Measurements from ENCODE around the gene PIEZO2.
"Not testable (repeated sequence)": the region's sequence is repeated elsewhere in the genome, so short reads cannot be mapped to it uniquely, and the experiment has no call there.

PIEZO2 gene

GRCh38 chr18:10847408-10847790 is 302.0 kb downstream of the PIEZO2 start:
- Histone ChIP-seq H3K36me3 (ENCODE audit: insufficient read depth, low read length) (no peaks in the 10 kb centered on the region), H3K9me2 (replicated peaks; ENCODE audit: low read depth, low read length) (no peaks in the 10 kb centered on the region), H3K27me3 (ENCODE audit: insufficient read depth, low read length, poor library complexity, severe bottlenecking) (no peaks in the 10 kb centered on the region), H3K4me3 (ENCODE audit: low read length, poor library complexity, severe bottlenecking) (no peak overlapping the region), H3K9me3 (ENCODE audit: insufficient read depth, low read depth, low read length) (peaks cover 5% of the 10 kb centered on the region; the same call in 1 of the 2 replicates), H4K20me1 (ENCODE audit: insufficient read depth, low read length, poor library complexity, severe bottlenecking) (no peaks in the 10 kb centered on the region), H3K79me2 (ENCODE audit: insufficient read depth, low read length) (no peaks in the 10 kb centered on the region), H3F3A (ENCODE audit: low read depth) (no peaks in the 10 kb centered on the region), H3K4me1 (ENCODE audit: insufficient read depth, low read length, poor library complexity, severe bottlenecking) (peaks cover 17% of the 10 kb centered on the region), H3K4me2 (ENCODE audit: low read depth, low read length, poor library complexity, severe bottlenecking) (no peak overlapping the region), H3K9ac (ENCODE audit: low read depth, low read length, poor library complexity, severe bottlenecking) (no peak overlapping the region), H2AFZ (ENCODE audit: low read length) (no peak overlapping the region)
- no peak for TF ChIP-seq EZH2phosphoT487 (IDR thresholded peaks at IDR 0.05; ENCODE audit: borderline replicate concordance)
- TF ChIP-seq CTCF (conservative IDR thresholded peaks at IDR 0.05; ENCODE audit: low read length): no peak

- Histone ChIP-seq H3K36me3 (ENCODE audit: insufficient read depth, low read length) (no peaks in the 10 kb centered on the region), H2AFZ (ENCODE audit: low read length) (no peak overlapping the region)
Measured at GRCh38 chr18:10846657-10847407, 302.5 kb downstream of the PIEZO2 start.

GRCh38 chr18:10846035-10846434 is 303.3 kb downstream of the PIEZO2 start:
- not testable (repeated sequence) for H3K4me2 ChIP-seq (ENCODE audit: low read depth, low read length, poor library complexity, severe bottlenecking); H3K9me2 ChIP-seq (replicated peaks; ENCODE audit: low read depth, low read length); H3K4me1 ChIP-seq (ENCODE audit: insufficient read depth, low read length, poor library complexity, severe bottlenecking); H3F3A ChIP-seq (ENCODE audit: low read depth); H3K4me3 ChIP-seq (ENCODE audit: low read length, poor library complexity, severe bottlenecking); H3K79me2 ChIP-seq (ENCODE audit: insufficient read depth, low read length); H4K20me1 ChIP-seq (ENCODE audit: insufficient read depth, low read length, poor library complexity, severe bottlenecking); H2AFZ ChIP-seq (ENCODE audit: low read length); H3K9ac ChIP-seq (ENCODE audit: low read depth, low read length, poor library complexity, severe bottlenecking); H3K27me3 ChIP-seq (ENCODE audit: insufficient read depth, low read length, poor library complexity, severe bottlenecking); H3K36me3 ChIP-seq (ENCODE audit: insufficient read depth, low read length); H3K9me3 ChIP-seq (ENCODE audit: insufficient read depth, low read depth, low read length)

More at GRCh38 chr18:10846657-10847407, 302.5 kb downstream of the PIEZO2 start:
- no peak for TF ChIP-seq EZH2phosphoT487 (IDR thresholded peaks at IDR 0.05; ENCODE audit: borderline replicate concordance)
- no peak for TF ChIP-seq CTCF (conservative IDR thresholded peaks at IDR 0.05; ENCODE audit: low read length)
- Histone ChIP-seq H3K4me1 (ENCODE audit: insufficient read depth, low read length, poor library complexity, severe bottlenecking) (peaks cover 11% of the 10 kb centered on the region), H3K4me2 (ENCODE audit: low read depth, low read length, poor library complexity, severe bottlenecking) (no peak overlapping the region), H3F3A (ENCODE audit: low read depth) (no peaks in the 10 kb centered on the region), H4K20me1 (ENCODE audit: insufficient read depth, low read length, poor library complexity, severe bottlenecking) (no peaks in the 10 kb centered on the region), H3K79me2 (ENCODE audit: insufficient read depth, low read length) (no peaks in the 10 kb centered on the region), H3K27me3 (ENCODE audit: insufficient read depth, low read length, poor library complexity, severe bottlenecking) (no peaks in the 10 kb centered on the region), H3K9me3 (ENCODE audit: insufficient read depth, low read depth, low read length) (peaks cover 5% of the 10 kb centered on the region; the same call in 1 of the 2 replicates), H3K9ac (ENCODE audit: low read depth, low read length, poor library complexity, severe bottlenecking) (no peak overlapping the region), H3K9me2 (replicated peaks; ENCODE audit: low read depth, low read length) (no peaks in the 10 kb centered on the region), H3K4me3 (ENCODE audit: low read length, poor library complexity, severe bottlenecking) (no peak overlapping the region)

GRCh38 chr18:10843565-10843964 is 305.8 kb downstream of the PIEZO2 start:
- Histone ChIP-seq H3K9me2 (replicated peaks; ENCODE audit: low read depth, low read length) (no peaks in the 10 kb centered on the region), H3K79me2 (ENCODE audit: insufficient read depth, low read length) (no peaks in the 10 kb centered on the region), H3K4me2 (ENCODE audit: low read depth, low read length, poor library complexity, severe bottlenecking) (no peak overlapping the region), H3K4me1 (ENCODE audit: insufficient read depth, low read length, poor library complexity, severe bottlenecking) (no peaks in the 10 kb centered on the region), H3K36me3 (ENCODE audit: insufficient read depth, low read length) (no peaks in the 10 kb centered on the region), H3K9me3 (ENCODE audit: insufficient read depth, low read depth, low read length) (peaks cover 5% of the 10 kb centered on the region; the same call in 1 of the 2 replicates), H4K20me1 (ENCODE audit: insufficient read depth, low read length, poor library complexity, severe bottlenecking) (no peaks in the 10 kb centered on the region), H3K4me3 (ENCODE audit: low read length, poor library complexity, severe bottlenecking) (no peak overlapping the region), H3K27me3 (ENCODE audit: insufficient read depth, low read length, poor library complexity, severe bottlenecking) (no peaks in the 10 kb centered on the region), H3K9ac (ENCODE audit: low read depth, low read length, poor library complexity, severe bottlenecking) (no peak overlapping the region), H3F3A (ENCODE audit: low read depth) (no peaks in the 10 kb centered on the region), H2AFZ (ENCODE audit: low read length) (no peak overlapping the region)
- no peak for TF ChIP-seq EZH2phosphoT487 (IDR thresholded peaks at IDR 0.05; ENCODE audit: borderline replicate concordance)
- no peak for TF ChIP-seq CTCF (conservative IDR thresholded peaks at IDR 0.05; ENCODE audit: low read length)
